Activated naive CD4-positive, alpha-beta T cell treated with anti-CD3 and anti-CD28 coated beads, Interleukin-2, amount 50 U/mL, for 16 hours (primary cell): ENCODE results near the gene INPP5A.

Source experiments
- DNase-seq: peaks from one replicate; pipeline ENCODE4 v3.0.0-alpha.2; 2020

The INPP5A gene

GRCh38 chr10:132712291-132712690, 174.7 kb downstream of the INPP5A start:
- DNase-seq: no peak

- DNase-seq: no peak
These were observed 175.2 kb downstream of the INPP5A start for GRCh38 chr10:132712743-132713142.

GRCh38 chr10:132713421-132714095, 176.0 kb downstream of the INPP5A start:
- no peak for DNase-seq

GRCh38 chr10:132714096-132714985, 176.8 kb downstream of the INPP5A start:
- no peak for DNase-seq

- DNase-seq: no peak
These were observed 177.6 kb downstream of the INPP5A start for GRCh38 chr10:132714986-132715775.

- no peak for DNase-seq
These were observed 178.4 kb downstream of the INPP5A start for GRCh38 chr10:132715776-132716680.

GRCh38 chr10:132716691-132717490, 179.3 kb downstream of the INPP5A start:
- DNase-seq: no peak

- no peak for DNase-seq
These were observed 184.1 kb downstream of the INPP5A start for GRCh38 chr10:132721725-132722124.

GRCh38 chr10:132722394-132723329, 185.1 kb downstream of the INPP5A start:
- DNase-seq: no peak

- no peak for DNase-seq
These were observed 185.9 kb downstream of the INPP5A start for GRCh38 chr10:132723330-132723970.

GRCh38 chr10:132724446-132724845, 186.9 kb downstream of the INPP5A start:
- DNase-seq: no peak

- no peak for DNase-seq
These were observed 187.6 kb downstream of the INPP5A start for GRCh38 chr10:132725202-132725601.

GRCh38 chr10:132726194-132726593, 188.6 kb downstream of the INPP5A start:
- DNase-seq: no peak

GRCh38 chr10:132726951-132727350, 189.4 kb downstream of the INPP5A start:
- no peak for DNase-seq

GRCh38 chr10:132727411-132727810, 189.8 kb downstream of the INPP5A start:
- DNase-seq: no peak

- DNase-seq: no peak
These were observed 190.7 kb downstream of the INPP5A start for GRCh38 chr10:132728321-132728720.

- DNase-seq: no peak
These were observed 191.2 kb downstream of the INPP5A start for GRCh38 chr10:132728741-132729140.

- DNase-seq: no peak
These were observed 192.4 kb downstream of the INPP5A start for GRCh38 chr10:132729810-132730572.

GRCh38 chr10:132730573-132730953, 193.0 kb downstream of the INPP5A start:
- no peak for DNase-seq
